ENCODE measurements around the gene CARMIL3. TPM values are rescaled to one million over a fixed set of nuclear protein-coding genes. Genes with fewer than 3 reads are reported as not detected.

The CARMIL3 gene
- total RNA-seq, 1 donor: not detected

DNA sequence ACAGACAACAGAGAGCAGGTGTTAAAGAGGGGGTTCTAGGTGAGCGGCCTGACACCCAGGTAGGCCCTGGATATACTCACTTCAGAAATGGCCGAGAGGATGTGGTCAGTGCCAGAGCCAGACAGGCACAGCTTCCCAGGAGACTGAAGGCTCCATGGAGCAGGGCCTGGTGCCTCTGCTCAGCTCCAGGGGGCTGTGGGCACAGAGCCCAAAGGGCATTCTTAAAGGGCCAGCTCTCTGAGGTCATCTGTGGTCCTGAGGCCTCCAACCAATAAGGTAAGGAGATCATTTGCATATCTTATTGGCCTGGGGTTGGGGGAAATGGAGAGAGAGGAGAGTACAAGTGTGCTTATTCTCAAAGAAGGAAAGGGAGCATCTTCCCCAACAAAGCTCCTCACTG is 32.6 kb downstream of the CARMIL3 start:
- DNase-seq (ENCODE audit: low read depth): no peak
- H3K4me3 ChIP-seq (ENCODE audit: low read depth, low read length): no peak overlapping the region
- TF ChIP-seq, protein P1, sequence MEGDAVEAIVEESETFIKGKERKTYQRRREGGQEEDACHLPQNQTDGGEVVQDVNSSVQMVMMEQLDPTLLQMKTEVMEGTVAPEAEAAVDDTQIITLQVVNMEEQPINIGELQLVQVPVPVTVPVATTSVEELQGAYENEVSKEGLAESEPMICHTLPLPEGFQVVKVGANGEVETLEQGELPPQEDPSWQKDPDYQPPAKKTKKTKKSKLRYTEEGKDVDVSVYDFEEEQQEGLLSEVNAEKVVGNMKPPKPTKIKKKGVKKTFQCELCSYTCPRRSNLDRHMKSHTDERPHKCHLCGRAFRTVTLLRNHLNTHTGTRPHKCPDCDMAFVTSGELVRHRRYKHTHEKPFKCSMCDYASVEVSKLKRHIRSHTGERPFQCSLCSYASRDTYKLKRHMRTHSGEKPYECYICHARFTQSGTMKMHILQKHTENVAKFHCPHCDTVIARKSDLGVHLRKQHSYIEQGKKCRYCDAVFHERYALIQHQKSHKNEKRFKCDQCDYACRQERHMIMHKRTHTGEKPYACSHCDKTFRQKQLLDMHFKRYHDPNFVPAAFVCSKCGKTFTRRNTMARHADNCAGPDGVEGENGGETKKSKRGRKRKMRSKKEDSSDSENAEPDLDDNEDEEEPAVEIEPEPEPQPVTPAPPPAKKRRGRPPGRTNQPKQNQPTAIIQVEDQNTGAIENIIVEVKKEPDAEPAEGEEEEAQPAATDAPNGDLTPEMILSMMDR (IDR thresholded peaks at IDR 0.05; ENCODE audit: insufficient read depth, low read depth, low read length): no peak

DNA sequence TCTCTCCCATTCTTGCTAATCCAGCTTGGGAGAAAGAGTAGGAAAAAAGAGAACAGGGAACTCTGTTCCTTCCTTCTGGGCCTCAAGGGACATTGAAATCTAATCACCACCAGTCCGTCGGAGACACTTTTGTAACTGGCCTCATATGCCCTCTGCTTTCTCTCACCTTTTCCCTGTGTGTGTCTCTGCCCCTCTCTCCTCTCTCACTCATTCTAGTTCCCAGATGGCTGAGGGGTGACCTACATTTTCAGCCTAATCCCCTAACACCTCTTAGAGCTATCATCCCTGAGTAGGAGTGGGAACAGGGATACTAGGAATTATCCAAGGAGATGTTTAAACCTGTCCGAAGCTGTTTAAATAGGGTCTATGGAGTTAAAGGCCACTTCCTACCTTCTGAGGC is 33.4 kb downstream of the CARMIL3 start:
- TF ChIP-seq, protein P1 (IDR thresholded peaks at IDR 0.05; ENCODE audit: insufficient read depth, low read depth, low read length): no peak
- no peak for DNase-seq (ENCODE audit: low read depth)
- H3K4me3 ChIP-seq (ENCODE audit: low read depth, low read length): no peak overlapping the region

DNA sequence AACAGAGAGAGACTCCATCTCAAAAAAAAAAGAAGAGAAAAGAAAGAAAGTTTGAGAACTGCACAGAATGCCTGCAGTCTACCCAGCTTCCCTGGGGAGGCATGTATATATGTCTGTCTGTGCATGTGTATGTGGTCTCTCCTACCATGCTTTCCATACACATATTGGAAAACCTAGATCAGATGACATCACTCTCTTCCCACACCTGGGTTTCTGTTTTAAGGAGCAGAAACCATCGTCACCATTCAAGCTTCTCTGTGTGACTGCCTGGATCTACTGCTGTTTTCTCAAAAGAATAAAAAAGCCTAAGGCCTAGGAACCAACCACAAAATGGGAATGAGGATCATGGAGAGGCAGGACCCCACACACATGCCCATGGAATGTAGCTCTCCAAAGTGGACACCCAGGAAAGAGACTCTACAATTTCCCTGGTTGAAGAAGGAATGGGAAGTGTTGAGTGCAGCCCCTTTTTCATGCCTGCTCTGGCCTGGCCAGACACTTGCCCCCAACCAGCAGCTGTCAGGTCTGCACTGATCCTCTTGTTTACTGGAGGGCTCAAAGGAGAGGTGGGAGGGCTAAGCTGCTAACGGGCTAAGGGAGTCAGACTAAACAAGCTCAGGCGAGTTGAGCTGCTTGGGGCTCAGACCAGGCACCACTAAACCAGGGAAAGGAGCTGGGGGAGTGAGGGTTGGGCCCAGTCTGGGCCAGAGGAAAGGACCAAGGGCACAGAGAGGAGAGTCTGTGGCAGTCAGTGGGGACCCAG is 34.6 kb downstream of the CARMIL3 start:
- no peak overlapping the region for H3K4me3 ChIP-seq (ENCODE audit: low read depth, low read length)
- TF ChIP-seq, protein P1 (IDR thresholded peaks at IDR 0.05; ENCODE audit: insufficient read depth, low read depth, low read length): no peak
- no peak for DNase-seq (ENCODE audit: low read depth)

DNA sequence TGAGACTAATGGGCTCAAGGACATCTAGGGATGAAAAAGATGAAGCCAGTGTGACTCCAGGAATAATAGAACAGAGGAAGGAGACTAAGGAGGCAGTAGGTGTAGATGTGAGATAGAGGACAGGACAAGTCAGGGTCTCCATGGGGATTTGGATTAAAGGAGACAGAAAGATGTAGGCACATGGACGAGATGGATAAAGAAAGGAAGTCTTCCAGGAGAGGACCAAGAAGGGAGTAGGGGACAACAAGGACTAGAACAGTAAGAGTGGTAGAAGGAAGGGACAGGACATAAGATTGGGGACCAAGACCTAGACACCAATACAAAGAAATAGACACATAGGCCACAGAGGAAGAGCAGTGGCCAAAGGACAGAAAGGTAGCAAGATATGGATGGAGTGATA is 35.2 kb downstream of the CARMIL3 start:
- TF ChIP-seq, protein P1 (IDR thresholded peaks at IDR 0.05; ENCODE audit: insufficient read depth, low read depth, low read length): no peak
- DNase-seq (ENCODE audit: low read depth): no peak
- H3K4me3 ChIP-seq (ENCODE audit: low read depth, low read length): no peak overlapping the region

DNA sequence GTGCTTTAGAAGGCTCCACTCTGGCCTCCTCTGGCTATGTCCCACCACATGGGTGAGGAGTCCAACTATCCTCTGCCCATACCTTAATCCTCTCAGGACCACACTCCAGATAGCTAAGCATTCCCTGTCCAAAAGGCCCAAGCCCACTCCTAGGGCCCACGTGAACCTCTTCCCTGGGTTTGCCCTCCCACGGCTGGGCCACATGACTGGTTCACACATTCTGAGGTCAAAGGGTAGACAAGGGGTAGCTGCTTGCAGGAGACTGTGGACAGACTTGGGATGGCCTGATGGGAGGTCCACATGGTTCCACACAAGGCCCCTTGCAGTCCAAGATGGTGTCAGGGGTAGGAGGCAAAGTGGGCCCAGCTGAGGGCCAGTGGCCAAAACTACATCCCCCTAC is 36.3 kb downstream of the CARMIL3 start:
- DNase-seq (ENCODE audit: low read depth): no peak
- TF ChIP-seq, protein P1 (IDR thresholded peaks at IDR 0.05; ENCODE audit: insufficient read depth, low read depth, low read length): no peak
- no peak overlapping the region for H3K4me3 ChIP-seq (ENCODE audit: low read depth, low read length)

DNA sequence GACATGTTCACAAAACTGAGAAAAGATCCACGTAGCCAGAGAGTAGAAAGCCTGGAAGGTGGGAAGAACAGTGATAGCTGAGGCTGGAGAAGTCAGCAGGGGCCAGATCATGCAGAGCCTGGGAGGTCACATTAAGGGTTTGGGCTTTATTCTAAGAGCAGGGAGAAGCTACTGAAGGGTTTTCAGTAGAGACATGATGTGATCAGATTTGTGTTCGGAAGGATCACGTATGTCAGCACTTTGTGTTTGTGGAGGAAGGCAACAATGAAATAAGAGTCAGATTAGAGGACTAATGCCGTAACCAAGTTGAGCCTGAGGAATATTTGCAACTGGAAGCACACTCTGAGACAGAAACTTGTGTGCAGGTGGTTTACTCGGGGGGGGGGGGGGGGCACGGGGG is 38.1 kb downstream of the CARMIL3 start:
- H3K4me3 ChIP-seq (ENCODE audit: low read depth, low read length): no peak overlapping the region
- DNase-seq (ENCODE audit: low read depth): no peak
- TF ChIP-seq, protein P1 (IDR thresholded peaks at IDR 0.05; ENCODE audit: insufficient read depth, low read depth, low read length): no peak

DNA sequence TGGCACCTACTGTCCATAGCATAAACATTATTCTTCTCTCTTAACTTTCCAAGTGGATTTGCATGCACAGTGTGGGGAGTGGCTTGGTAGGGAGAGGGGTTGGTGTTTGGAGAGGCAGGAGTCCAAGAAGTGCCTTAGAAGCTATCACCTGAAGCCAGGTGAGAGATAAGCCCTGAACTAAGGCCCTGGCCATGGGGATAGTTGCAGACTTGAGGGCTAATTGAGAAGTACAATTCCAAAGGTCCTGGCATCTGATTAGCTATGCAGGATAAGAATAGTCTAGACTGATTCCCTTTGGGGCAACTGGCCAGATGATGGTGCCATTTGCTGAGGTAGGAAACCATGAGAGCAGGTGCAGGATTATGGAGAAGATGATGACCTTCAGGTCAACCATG is 40.3 kb downstream of the CARMIL3 start:
- DNase-seq (ENCODE audit: low read depth): no peak
- TF ChIP-seq, protein P1 (IDR thresholded peaks at IDR 0.05; ENCODE audit: insufficient read depth, low read depth, low read length): no peak
- no peak overlapping the region for H3K4me3 ChIP-seq (ENCODE audit: low read depth, low read length)
